Measurements from ENCODE around the gene WIPF2. TPM values are rescaled to one million over a fixed set of nuclear protein-coding genes. Genes with fewer than 3 reads are reported as not detected.

Gene WIPF2
- total RNA-seq, 1 experiment from 2014 or later, result 327 TPM

DNA sequence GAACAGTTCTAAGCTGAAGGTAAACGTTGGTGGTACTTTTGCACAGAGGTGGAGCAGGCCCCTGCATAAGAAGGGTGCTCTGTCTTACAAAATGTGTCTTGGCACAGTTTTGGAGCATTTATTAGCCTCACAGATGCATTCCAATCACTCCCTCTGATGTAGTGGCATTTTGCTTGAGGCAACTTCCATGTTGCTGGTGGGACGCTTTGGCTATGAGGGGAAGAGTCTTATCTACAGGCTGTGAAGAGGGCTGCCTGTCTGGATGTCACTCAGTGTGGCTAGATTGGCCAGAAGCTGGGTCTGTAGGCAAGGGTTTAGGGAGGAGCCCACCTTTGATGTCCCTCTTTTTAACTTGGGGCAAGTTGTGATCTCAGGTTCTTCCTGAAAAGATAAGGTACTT is 87.3 kb downstream of the WIPF2 start:
- Mint-ChIP-seq H3K4me1 (ENCODE audit: low read depth, unreplicated experiment) (peaks cover 23% of the 10 kb centered on the region), H3K4me3 (ENCODE audit: low read depth, unreplicated experiment) (no peak overlapping the region), H3K36me3 (ENCODE audit: insufficient read depth, unreplicated experiment) (peaks cover 47% of the 10 kb centered on the region), H3K27me3 (ENCODE audit: unreplicated experiment) (no peaks in the 10 kb centered on the region), H3K9me3 (ENCODE audit: low read depth, unreplicated experiment) (no peaks in the 10 kb centered on the region), H3K27ac (ENCODE audit: unreplicated experiment) (no peak overlapping the region)
- no TSS peak for BruUV-seq (replicated peaks)
- intact Hi-C loops (cut with micrococcal nuclease; ENCODE audit: unreplicated experiment), result no loop called here
- peak; percentile 17 for DNase-seq
- TF ChIP-seq, protein P1, sequence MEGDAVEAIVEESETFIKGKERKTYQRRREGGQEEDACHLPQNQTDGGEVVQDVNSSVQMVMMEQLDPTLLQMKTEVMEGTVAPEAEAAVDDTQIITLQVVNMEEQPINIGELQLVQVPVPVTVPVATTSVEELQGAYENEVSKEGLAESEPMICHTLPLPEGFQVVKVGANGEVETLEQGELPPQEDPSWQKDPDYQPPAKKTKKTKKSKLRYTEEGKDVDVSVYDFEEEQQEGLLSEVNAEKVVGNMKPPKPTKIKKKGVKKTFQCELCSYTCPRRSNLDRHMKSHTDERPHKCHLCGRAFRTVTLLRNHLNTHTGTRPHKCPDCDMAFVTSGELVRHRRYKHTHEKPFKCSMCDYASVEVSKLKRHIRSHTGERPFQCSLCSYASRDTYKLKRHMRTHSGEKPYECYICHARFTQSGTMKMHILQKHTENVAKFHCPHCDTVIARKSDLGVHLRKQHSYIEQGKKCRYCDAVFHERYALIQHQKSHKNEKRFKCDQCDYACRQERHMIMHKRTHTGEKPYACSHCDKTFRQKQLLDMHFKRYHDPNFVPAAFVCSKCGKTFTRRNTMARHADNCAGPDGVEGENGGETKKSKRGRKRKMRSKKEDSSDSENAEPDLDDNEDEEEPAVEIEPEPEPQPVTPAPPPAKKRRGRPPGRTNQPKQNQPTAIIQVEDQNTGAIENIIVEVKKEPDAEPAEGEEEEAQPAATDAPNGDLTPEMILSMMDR (IDR thresholded peaks at IDR 0.05; ENCODE audit: unreplicated experiment), result no peak
- CTCF ChIA-PET, result interaction anchor here (0.9 to 36.5 kb wide), 11 partner anchors 8 to 253 kb away, joined by 3 to 1520 read pairs (median 8); partner anchors contain the start of genes CDC6, GJD3 and WIPF2

DNA sequence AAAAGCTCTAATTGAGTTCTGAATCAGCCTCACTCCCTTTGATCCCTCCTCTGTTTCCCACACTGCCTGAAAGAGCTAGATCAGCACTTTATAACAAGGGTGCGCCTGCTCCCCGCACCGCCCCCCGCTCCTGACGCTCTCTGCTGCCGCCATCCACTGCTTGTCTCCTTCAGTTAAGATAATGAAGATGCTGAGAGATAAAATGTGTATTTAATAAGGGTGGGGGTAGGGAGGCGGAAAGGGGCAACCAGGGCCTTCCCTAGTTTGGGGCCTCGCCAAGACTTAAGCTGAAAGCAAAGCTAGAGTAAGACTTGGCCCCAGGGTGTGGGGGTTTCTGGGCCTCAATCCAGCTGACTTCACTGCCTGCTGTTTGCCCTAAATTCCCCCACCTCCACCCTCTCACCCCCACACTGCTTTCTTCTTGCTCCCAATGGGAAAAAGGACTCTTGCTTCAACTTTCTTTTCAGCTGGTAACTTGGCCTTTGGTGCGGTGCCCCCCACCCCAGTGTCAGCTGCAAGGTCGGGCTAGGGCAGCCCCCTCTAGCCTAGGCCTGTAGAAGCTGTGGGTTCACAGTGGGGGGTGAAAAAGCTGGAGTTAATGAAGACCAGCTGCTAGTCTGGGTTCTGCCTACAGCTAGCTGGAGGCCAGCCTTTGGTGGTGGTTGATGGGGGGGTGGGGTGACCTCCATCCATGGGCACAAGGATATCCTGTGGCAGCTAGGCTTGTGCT is 88.1 kb downstream of the WIPF2 start:
- no peaks in the 10 kb centered on the region for H3K9me3 Mint-ChIP-seq (ENCODE audit: low read depth, unreplicated experiment)
- intact Hi-C loops (cut with micrococcal nuclease; ENCODE audit: unreplicated experiment), result no loop called here
- peaks cover 19% of the 10 kb centered on the region for H3K4me1 Mint-ChIP-seq (ENCODE audit: low read depth, unreplicated experiment)
- CTCF ChIA-PET, result interaction anchor here (0.5 to 36.5 kb wide), 27 partner anchors 8 to 1644 kb away, joined by 3 to 1520 read pairs (median 4); partner anchors contain the start of genes CDC6, GJD3, TOP2A and WIPF2
- TF ChIP-seq, protein P1 (IDR thresholded peaks at IDR 0.05; ENCODE audit: unreplicated experiment), result no peak
- H3K27ac Mint-ChIP-seq (ENCODE audit: unreplicated experiment), result no peak overlapping the region
- peaks cover 47% of the 10 kb centered on the region for H3K36me3 Mint-ChIP-seq (ENCODE audit: insufficient read depth, unreplicated experiment)
- H3K4me3 Mint-ChIP-seq (ENCODE audit: low read depth, unreplicated experiment), result no peak overlapping the region
- peak; percentile 35 for DNase-seq
- BruUV-seq (replicated peaks), result no TSS peak
- H3K27me3 Mint-ChIP-seq (ENCODE audit: unreplicated experiment), result no peaks in the 10 kb centered on the region

DNA sequence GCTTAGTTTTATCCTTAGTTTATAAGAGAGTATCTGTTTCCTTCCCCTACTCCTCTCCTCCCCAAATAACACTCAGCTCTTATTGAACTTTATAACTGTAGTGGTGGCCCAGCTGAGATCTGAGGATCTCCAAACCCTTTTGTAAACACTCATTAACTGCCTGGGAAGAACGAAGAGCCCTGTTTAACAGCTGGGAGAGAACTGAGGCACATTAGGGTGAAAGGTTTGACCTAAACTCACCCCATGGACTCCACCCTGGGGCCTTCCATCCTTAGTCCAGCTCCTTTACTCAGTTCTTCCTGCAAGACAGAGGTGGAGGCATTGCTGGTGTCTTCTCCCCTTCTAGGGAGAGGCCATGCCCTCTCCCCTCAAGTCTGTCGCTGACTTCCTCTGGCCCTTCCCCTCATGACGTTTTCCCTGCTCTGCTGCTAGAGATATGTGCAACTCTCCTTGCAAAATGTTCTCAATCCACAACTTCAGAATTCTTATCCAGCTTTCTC is 88.7 kb downstream of the WIPF2 start:
- no peak overlapping the region for H3K27ac Mint-ChIP-seq (ENCODE audit: unreplicated experiment)
- no peaks in the 10 kb centered on the region for H3K27me3 Mint-ChIP-seq (ENCODE audit: unreplicated experiment)
- intact Hi-C loops (cut with micrococcal nuclease; ENCODE audit: unreplicated experiment), result no loop called here
- TF ChIP-seq, protein P1 (IDR thresholded peaks at IDR 0.05; ENCODE audit: unreplicated experiment), result no peak
- no peaks in the 10 kb centered on the region for H3K9me3 Mint-ChIP-seq (ENCODE audit: low read depth, unreplicated experiment)
- H3K4me3 Mint-ChIP-seq (ENCODE audit: low read depth, unreplicated experiment), result no peak overlapping the region
- DNase-seq, result peak; percentile 32
- BruUV-seq (replicated peaks), result no TSS peak
- H3K4me1 Mint-ChIP-seq (ENCODE audit: low read depth, unreplicated experiment), result peaks cover 17% of the 10 kb centered on the region
- CTCF ChIA-PET, result interaction anchor here (0.5 to 36.5 kb wide), 22 partner anchors 8 to 1644 kb away, joined by 3 to 1520 read pairs (median 5); partner anchors contain the start of genes CDC6, GJD3, TOP2A and WIPF2
- H3K36me3 Mint-ChIP-seq (ENCODE audit: insufficient read depth, unreplicated experiment), result peaks cover 45% of the 10 kb centered on the region

DNA sequence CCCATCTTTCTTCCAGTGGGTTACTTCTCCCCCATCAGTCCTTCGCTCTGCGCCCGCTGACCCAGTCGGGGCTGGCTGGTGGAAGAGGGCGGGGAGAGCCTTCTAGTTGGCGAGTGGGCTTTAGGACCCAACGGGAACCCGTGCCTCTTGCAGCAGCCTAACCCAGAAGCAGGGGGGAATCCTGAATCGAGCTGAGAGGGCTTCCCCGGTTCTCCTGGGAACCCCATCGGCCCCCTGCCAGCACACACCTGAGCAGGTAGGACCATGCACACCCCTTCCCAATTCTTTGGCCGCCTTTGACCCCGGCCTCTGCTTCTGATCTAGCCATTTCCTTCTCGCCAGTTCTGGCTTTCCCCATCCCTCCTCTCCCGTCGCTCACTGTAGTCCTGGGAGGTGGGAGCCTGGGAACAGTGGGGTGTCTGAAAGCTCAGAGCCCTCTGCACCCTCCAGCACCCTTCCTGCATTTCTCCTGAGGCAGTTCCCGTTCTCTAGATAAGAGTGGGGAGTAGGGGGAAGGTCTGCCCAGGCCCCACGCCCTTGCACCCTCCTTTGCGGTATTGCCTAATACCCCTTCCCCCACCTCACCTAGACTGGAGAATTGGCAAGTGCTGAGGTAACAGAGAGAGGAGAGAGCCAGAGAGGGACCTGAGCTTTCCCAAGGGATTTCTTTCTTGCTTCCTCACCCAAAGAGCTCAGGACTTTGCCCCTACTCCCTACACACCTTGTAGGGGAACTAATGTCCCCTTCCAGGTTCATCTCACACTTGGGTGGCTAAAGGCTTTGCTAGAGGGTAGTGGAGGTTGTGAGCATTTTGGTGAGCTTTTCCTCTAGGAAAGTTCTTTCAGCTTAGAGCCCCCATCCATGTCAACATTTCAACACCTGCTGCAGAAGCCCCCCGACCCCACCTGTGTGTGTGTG is 90.2 kb downstream of the WIPF2 start, which contains the start of gene RARA:
RARA (plus strand) TSS at position 150 of the 918 bp plus-strand sequence. CDS start 22,039 bp downstream, outside the sequence.
- no peaks in the 10 kb centered on the region for H3K27me3 Mint-ChIP-seq (ENCODE audit: unreplicated experiment)
- H3K4me3 Mint-ChIP-seq (ENCODE audit: low read depth, unreplicated experiment), result no peak within 1 kb of the TSS
- peaks cover 38% of the 10 kb centered on the region for H3K36me3 Mint-ChIP-seq (ENCODE audit: insufficient read depth, unreplicated experiment)
- H3K9me3 Mint-ChIP-seq (ENCODE audit: low read depth, unreplicated experiment), result no peaks in the 10 kb centered on the region
- TF ChIP-seq, protein P1 (IDR thresholded peaks at IDR 0.05; ENCODE audit: unreplicated experiment), result no peak
- DNase-seq, result peak; percentile 90
- H3K27ac Mint-ChIP-seq (ENCODE audit: unreplicated experiment), result no peak within 1 kb of the TSS
- H3K4me1 Mint-ChIP-seq (ENCODE audit: low read depth, unreplicated experiment), result peaks cover 2% of the 10 kb centered on the region
- no TSS peak for BruUV-seq (replicated peaks)
- CTCF ChIA-PET, result interaction anchor here (0.6 to 36.5 kb wide), 27 partner anchors 6 to 655 kb away, joined by 3 to 1520 read pairs (median 5); partner anchors contain the start of genes ERBB2, GJD3, TOP2A and WIPF2
- intact Hi-C loops (cut with micrococcal nuclease; ENCODE audit: unreplicated experiment), result no loop called here
